Measurements from ENCODE around the gene MPPED2.

MPPED2 gene

GRCh38 chr11:30580573-30580972 lies 5.6 kb downstream of the MPPED2 start:
- Histone ChIP-seq H2AFZ (no peak overlapping the region), H3K4me1 (no peaks in the 10 kb centered on the region), H3K4me3 (ENCODE audit: low read depth, low read length) (no peak overlapping the region), H3K9me3 (ENCODE audit: control insufficient read depth, low read length) (no peaks in the 10 kb centered on the region), H3K79me2 (no peaks in the 10 kb centered on the region), H3K27ac (no peak overlapping the region), H3K27me3 (ENCODE audit: control insufficient read depth, insufficient read depth, low read length) (no peaks in the 10 kb centered on the region), H3K9ac (no peak overlapping the region), H3K36me3 (ENCODE audit: control insufficient read depth, insufficient read depth, low read length) (no peaks in the 10 kb centered on the region), H3K4me2 (ENCODE audit: low read length) (no peak overlapping the region)
- no peak for TF ChIP-seq CTCF (IDR thresholded peaks at IDR 0.05)

GRCh38 chr11:30579415-30580175 lies 6.6 kb downstream of the MPPED2 start:
- Histone ChIP-seq H3K9ac (no peak overlapping the region), H3K4me2 (ENCODE audit: low read length) (no peak overlapping the region), H3K79me2 (no peaks in the 10 kb centered on the region), H3K27ac (no peak overlapping the region), H3K9me3 (ENCODE audit: control insufficient read depth, low read length) (no peaks in the 10 kb centered on the region), H3K4me3 (ENCODE audit: low read depth, low read length) (no peak overlapping the region), H3K4me1 (no peaks in the 10 kb centered on the region), H2AFZ (no peak overlapping the region), H3K36me3 (ENCODE audit: control insufficient read depth, insufficient read depth, low read length) (no peaks in the 10 kb centered on the region), H3K27me3 (ENCODE audit: control insufficient read depth, insufficient read depth, low read length) (no peaks in the 10 kb centered on the region)
- TF ChIP-seq CTCF (IDR thresholded peaks at IDR 0.05): no peak

- H3K27me3 ChIP-seq (ENCODE audit: control insufficient read depth, insufficient read depth, low read length): no peaks in the 10 kb centered on the region
- H3K27ac ChIP-seq: no peak overlapping the region
- no peaks in the 10 kb centered on the region for H3K9me3 ChIP-seq (ENCODE audit: control insufficient read depth, low read length)
- H3K4me3 ChIP-seq (ENCODE audit: low read depth, low read length): no peak overlapping the region
- H3K79me2 ChIP-seq: no peaks in the 10 kb centered on the region
- no peak overlapping the region for H2AFZ ChIP-seq
- TF ChIP-seq CTCF (IDR thresholded peaks at IDR 0.05): no peak
- no peaks in the 10 kb centered on the region for H3K4me1 ChIP-seq
- no peaks in the 10 kb centered on the region for H3K36me3 ChIP-seq (ENCODE audit: control insufficient read depth, insufficient read depth, low read length)
- no peak overlapping the region for H3K9ac ChIP-seq
- H3K4me2 ChIP-seq (ENCODE audit: low read length): no peak overlapping the region
These were observed 7.7 kb downstream of the MPPED2 start for GRCh38 chr11:30578406-30578805.

GRCh38 chr11:30573951-30574350 lies 12.2 kb downstream of the MPPED2 start:
- Histone ChIP-seq H3K4me2 (ENCODE audit: low read length) (no peak overlapping the region), H3K27me3 (ENCODE audit: control insufficient read depth, insufficient read depth, low read length) (no peaks in the 10 kb centered on the region), H3K9me3 (ENCODE audit: control insufficient read depth, low read length) (no peaks in the 10 kb centered on the region), H3K27ac (no peak overlapping the region), H2AFZ (no peak overlapping the region), H3K4me1 (no peaks in the 10 kb centered on the region), H3K79me2 (no peaks in the 10 kb centered on the region), H3K9ac (no peak overlapping the region), H3K36me3 (ENCODE audit: control insufficient read depth, insufficient read depth, low read length) (no peaks in the 10 kb centered on the region), H3K4me3 (ENCODE audit: low read depth, low read length) (no peak overlapping the region)
- no peak for TF ChIP-seq CTCF (IDR thresholded peaks at IDR 0.05)

- Histone ChIP-seq H3K9me3 (ENCODE audit: control insufficient read depth, low read length) (no peaks in the 10 kb centered on the region), H3K27ac (no peak overlapping the region), H3K27me3 (ENCODE audit: control insufficient read depth, insufficient read depth, low read length) (no peaks in the 10 kb centered on the region), H3K4me2 (ENCODE audit: low read length) (no peak overlapping the region), H3K4me1 (no peaks in the 10 kb centered on the region), H3K79me2 (no peaks in the 10 kb centered on the region), H3K4me3 (ENCODE audit: low read depth, low read length) (no peak overlapping the region), H2AFZ (no peak overlapping the region), H3K9ac (no peak overlapping the region), H3K36me3 (ENCODE audit: control insufficient read depth, insufficient read depth, low read length) (no peaks in the 10 kb centered on the region)
- no peak for TF ChIP-seq CTCF (IDR thresholded peaks at IDR 0.05)
These were observed 17.2 kb downstream of the MPPED2 start for GRCh38 chr11:30568931-30569330.

All from parathyroid adenoma (tissue), 2 donors.